ENCODE measurements around the gene HOXA9.

HOXA9 gene

DNA sequence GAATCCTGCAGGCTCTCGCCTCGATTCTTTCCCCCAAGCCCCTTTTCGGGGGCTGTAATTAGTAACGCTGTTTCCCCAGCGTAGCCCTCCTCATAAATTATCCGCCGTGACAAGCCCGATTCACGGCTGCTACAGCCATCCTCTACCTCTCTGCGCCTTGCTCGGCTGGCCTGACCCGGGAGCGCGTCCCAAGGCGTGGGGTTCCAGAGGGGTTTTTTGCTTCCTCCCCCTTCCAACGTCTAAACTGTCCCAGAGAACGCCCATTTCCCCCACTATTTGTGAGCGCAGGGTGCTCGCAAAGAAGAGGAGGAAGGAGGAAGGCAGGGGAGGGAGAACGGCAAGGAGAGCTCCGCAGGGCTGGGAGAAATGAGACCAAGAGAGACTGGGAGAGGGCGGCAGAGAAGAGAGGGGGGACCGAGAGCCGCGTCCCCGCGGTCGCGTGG lies 22.7 kb downstream of the HOXA9 start:
- DNase-seq (ENCODE audit: low read depth): no peak

DNA sequence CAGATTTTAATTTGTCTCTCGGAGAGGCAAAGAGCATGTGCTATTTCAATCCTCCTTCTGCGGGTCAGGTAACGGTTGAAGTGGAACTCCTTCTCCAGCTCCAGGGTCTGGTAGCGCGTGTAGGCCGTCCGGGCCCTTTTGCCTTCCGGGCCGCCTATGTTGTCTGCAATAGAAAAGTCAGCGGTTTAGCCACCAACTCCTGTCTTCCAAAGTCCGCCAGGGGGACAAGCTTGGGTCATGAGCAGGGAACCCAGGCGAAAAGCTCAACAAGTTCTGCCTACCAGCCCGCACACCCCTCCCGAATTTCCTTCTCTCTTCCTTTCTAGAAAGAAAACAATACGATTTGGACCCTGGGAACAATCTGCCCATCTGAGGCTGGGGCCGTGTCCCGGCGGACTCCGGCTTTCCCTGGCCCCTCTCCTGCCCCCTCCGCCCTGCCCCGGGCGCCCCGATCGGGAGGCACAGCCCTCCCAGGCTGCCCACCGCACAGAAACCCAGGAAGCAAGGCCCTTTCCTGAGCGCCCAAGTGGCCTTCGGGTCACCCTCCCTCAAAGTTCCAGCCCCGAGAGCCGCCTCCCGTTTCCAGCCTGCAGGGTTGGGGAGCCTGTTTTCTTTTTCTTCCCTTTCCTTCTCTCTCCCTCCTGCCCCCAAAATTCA lies 23.3 kb downstream of the HOXA9 start:
- no peak for DNase-seq (ENCODE audit: low read depth)

DNA sequence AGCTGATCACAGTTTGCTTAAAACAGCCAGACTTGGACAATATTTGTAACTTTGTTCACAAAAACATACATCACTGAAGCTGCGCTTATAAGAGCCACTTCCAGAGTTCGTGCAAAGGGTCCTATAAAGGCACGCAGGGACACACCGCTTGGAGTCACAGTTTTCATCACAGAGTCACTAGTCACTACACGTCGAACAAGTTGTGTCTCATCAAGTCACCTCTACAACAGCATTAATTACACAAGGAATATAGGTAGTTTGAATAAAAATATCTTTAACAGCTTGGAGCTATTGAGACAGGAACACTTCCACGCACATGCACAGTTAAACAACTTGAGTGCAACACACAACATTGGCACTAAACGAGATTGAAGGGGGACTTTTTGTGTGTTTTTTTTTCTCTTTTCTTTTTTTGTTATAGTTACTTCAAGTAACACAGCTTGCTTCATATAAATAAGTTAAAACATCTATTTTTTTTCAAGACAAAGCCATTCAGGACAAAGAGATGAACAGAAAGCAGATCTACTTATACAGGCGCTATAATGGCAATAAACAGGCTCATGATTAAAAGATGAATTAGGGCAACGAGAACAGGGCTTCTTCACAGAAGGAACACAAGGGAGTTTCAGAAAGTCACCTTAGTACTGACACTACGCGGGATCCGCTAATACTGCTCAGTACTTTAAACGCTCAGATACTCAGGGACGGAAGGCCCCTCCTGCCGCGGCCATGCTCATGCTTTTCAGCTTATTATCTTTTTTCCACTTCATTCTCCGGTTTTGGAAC lies 24.0 kb downstream of the HOXA9 start:
- no peak for DNase-seq (ENCODE audit: low read depth)

DNA sequence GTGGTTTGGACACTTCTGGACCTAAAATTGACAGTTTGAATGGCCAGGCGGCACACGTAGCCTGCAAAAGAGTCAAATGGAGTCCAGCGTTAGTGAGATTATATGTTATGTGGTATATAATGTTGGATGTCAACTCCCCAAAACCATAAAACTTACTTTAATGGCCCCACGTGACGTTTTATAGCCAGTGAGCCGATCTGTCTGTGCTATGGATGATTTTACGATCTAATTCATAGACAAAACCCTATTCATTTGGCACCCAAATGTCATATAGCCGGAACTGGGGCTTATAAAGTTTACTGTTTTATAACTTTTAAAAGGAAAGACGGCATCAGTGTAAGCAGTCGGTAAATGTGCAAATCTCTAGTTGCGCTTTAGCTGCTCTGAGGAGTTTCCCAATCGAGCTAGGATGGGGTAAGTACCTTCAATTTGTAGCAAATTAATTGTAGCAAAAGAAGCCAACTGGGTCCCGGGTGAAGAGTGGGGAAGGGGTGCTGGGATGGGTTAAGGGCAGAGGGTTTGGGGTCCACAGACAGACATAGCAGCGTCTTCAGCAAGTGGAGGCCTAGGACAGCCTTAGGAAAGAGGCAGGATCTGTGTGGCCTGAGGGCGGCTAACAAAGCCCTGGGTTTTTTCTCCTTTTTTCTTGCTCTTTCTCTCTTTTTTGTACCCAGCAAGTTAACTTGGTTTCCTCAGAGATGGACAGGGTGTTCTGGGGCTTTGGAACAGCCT lies 25.0 kb downstream of the HOXA9 start:
- no peak for DNase-seq (ENCODE audit: low read depth)

DNA sequence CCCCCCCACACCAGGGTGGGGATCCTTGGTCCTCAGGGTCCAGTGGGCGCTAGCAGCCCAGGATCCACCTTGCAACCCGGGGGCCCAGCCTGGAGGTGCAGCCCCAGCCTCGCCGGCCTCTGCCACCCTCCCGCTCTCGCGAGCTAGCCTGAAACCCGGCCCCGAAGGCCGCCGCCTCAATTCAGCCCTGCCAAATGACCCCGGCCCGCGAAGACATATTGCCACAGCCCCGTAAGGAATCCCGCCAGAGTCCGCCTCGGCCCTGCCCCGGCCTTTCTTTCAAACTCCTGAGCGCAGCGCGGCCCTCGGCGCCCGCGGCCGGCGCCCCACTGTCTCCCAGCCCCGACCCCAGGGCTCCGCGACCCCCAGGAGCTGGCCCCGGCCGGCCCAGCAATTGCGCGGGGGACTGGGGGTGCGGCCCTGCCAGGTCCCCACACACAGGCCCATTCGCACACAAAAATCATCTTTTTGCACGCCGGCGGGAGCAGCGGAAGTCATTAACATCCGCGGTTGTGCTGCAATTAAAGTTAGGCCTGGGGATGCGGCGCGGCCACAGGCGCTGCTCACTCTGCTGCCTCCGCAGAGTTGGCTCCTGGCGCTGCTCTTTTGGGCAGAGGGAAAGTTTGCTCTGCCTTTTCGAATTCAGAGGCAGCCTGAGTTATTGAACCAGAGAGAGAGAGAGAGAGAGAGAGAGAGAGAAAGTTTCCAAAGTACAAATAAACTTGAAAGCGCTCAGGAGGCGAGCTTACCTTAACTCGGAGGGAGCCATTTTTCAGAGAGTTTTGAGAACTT lies 25.8 kb downstream of the HOXA9 start:
- no peak for DNase-seq (ENCODE audit: low read depth)

DNA sequence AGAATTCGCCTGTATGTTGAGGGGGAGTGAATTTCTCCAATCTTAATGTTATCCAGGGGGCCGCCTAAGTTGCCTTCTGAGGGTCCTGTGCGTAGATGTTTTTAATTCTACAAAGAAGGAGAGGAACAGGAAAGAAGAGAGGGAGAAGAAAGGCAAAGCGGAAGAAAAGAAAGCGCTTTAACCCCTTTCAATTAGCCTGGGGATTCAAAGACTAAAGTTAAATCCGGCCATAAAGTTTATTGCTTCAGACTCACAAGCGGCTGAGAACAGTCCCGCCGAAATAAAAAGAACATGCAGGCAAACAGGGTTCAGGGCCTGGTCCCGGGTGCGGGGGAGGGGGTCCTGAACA lies 26.4 kb downstream of the HOXA9 start:
- DNase-seq (ENCODE audit: low read depth): no peak

DNA sequence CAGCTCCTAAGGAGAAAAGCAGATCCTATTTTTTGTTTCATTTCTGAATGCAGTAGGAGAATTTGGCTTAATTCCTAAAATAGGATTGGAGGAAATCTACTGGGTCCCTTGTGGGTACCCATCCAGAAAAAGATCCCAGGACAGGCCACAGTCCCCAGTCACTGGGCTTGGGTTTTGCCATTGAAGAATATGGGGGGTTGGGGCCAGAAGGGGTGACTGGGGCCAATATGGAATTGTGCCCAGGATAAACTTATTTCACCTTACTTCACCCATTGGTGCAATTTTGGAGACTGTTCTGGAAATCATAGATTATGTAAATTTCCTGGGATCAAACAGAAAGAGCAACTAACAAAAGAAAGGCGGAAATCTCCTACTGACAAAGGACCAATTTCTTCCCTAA lies 26.9 kb downstream of the HOXA9 start:
- no peak for DNase-seq (ENCODE audit: low read depth)

DNA sequence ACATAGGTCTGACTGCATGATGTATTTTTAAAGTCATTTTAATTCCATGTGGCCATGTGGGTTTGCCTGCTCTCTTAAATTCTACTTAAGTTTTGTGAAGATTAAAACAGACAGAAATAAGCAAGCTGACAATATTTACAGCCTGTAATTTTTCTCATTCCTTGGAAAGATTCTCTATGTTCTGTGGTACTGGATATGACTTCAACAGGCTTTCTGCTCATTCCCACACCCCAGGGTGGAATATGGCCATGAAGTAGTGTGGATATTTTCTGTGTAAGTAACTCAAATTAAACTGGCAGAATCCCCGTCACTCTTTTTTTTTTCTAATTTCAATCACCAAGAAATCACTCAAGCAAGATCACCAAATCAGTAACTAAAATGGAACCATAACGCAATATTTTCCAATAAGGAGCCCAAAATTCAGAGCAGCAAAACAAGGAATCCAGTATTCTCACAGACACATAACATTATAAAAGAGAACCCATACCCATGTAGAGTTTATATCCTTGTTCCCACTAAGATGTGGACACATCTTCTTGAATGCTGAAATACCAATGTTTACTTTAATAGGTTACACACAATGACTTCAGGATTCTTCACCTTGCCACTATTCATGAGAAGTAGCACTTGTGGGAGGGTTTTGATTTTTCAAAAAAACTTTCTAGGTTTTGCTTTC lies 27.6 kb downstream of the HOXA9 start:
- no peak for DNase-seq (ENCODE audit: low read depth)

DNA sequence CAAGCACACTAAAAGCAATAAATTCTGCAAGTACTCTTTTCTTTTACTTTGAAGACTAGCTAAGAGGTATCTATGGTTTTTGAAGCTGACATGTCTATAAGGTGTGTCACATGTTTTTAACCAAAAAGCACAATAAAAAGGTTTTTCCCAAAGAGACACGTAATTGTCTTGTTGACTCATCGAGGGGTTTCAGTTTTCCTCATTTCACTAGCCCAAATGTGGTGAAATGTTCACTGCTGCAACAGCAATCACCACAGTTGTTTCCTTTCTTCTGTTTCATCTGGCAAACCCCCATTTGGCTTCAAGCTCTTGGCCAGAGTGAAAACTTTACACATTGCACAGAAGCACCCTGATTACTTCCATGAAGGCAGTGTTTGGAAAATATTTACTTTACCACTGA lies 30.9 kb downstream of the HOXA9 start:
- no peak for DNase-seq (ENCODE audit: low read depth)

DNA sequence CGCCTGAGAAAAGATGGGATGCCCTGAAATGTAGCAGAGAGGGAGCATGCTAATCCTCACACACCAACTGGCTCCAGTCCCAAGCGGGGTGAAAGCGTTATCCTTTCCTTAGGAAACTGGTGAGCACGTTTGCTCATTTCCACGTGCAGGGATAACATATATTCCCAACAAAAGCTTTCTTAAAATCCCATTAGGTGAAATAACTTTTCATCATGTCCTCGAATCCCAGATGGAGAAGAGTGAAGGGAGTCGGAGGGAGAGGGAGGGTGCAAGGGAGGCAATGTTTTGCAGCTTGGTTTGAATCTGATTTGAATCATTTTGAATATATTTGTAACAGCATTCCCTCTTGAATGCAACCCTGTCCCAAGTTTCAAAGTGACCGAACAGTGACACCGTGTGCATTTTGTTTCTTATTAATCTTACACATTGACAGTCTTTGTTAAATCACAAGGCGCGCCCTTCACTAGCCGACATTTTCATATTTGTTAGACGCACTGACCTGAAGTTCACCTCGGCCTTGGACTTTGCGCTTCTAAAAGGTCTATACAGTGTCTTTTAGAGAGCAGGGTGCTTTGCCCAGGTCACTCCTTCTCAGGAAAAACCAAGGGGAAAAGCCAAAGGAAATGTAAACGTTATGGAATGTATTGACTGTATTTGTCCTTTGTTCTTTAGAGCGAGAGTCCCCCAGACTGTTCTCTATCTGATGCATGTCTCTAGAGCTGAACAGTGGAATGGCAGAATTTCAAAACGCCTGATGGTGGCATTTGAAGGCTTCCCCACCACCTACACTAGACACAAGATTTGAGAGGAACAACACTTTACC lies 31.7 kb downstream of the HOXA9 start:
- no peak for DNase-seq (ENCODE audit: low read depth)

DNA sequence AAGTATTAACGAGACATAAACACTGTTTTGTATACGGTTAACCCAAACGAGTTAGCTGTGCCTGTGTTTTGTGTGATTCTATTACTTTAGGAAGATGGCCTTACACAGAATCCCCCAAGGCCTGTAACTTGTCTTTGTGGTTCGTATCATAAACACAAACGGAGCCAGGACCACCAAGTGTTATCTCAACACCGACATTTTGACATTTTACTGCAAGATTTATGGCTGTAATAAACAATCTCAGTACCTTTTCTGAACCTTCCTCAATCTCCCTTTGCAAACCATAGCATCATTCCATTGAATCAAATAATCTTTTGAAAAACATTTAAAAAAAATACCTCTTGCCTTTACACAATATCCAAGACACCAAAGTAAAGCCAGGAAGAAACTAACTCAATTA lies 32.4 kb downstream of the HOXA9 start:
- no peak for DNase-seq (ENCODE audit: low read depth)

DNA sequence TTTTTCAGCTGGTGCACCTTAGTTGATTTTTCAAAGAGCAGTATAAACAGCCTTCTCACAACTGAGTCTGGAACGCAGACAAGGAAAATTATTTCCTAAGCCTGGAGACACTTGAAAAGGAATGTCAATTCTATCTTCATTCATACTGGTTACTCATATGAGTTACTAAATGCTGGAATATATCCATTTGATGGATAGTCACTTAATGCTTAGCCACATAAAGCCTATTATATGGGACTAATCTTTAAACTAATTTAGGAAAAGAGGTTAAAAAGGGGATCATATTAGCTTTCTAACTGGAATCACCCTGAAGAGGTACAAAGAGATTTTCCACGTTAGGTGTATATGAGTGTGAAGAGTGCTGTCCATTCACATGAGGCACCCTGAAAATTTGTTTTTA lies 33.1 kb downstream of the HOXA9 start:
- no peak for DNase-seq (ENCODE audit: low read depth)

DNA sequence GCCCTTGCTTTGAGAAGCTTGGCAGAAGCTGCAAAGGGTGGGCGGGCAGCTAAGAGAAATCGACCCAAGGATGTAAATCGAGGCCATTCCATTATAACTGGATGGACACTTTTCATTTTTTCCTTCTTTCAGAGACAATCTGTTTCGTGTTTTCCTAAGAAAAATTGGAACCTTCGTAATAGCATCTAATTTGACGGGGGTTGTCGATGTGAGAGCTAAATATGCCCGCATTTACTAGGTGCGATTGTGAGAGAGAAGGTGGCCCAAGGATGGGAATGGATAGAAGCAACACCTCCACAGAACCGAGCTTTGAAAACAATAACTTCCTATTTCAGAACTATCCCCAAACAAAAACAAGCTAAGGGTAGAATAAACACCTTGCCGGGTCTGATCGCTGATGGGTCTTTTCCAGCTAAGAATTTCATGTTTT lies 33.9 kb downstream of the HOXA9 start:
- no peak for DNase-seq (ENCODE audit: low read depth)

DNA sequence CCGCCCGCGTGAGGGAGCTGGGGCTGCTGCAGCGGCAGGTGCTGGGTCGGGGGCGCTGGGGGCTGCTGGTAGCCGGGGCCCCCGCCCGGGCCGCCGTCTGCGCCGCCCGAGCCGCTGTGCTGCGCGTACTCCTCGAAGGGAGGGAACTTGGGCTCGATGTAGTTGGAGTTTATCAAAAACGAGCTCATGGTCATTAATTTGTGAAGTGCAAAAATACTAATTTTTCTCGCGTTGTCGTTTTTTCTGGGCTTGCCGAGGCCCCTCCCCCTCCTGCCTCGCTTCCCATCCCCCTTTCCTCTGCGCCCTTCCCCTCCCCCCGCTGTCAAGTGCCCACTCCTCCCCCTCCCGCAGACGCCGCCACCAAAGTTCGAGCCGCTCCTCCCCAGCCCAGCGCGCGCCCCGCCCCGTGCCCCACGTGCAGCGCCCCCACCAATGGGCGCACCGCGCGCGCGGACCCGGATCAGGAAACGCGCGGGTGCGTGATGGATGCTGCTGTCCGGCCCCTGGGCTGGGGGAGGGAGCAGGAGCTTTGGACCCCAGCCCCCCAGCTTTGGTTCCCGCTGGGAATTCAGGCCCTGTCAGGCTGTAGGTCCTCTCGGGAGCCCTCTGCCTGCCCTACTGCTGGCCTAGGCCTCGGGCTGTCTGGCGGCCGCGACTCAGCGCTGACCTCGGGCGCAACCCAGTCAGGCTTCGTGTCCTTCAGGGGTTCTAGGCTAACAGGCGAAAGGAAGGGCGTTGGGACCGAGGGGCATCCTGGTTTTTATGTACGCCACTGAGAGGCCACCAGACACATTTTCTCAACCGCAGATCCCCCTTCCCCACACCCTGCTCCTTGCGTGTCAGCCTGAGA lies 34.6 kb downstream of the HOXA9 start, which contains the start of gene HOXA4:
TSS of gene HOXA4 (minus strand) at position 218 of the 850 bp plus-strand sequence. CDS start at position 194, 24 bp downstream.
- DNase-seq (ENCODE audit: low read depth): no peak

DNA sequence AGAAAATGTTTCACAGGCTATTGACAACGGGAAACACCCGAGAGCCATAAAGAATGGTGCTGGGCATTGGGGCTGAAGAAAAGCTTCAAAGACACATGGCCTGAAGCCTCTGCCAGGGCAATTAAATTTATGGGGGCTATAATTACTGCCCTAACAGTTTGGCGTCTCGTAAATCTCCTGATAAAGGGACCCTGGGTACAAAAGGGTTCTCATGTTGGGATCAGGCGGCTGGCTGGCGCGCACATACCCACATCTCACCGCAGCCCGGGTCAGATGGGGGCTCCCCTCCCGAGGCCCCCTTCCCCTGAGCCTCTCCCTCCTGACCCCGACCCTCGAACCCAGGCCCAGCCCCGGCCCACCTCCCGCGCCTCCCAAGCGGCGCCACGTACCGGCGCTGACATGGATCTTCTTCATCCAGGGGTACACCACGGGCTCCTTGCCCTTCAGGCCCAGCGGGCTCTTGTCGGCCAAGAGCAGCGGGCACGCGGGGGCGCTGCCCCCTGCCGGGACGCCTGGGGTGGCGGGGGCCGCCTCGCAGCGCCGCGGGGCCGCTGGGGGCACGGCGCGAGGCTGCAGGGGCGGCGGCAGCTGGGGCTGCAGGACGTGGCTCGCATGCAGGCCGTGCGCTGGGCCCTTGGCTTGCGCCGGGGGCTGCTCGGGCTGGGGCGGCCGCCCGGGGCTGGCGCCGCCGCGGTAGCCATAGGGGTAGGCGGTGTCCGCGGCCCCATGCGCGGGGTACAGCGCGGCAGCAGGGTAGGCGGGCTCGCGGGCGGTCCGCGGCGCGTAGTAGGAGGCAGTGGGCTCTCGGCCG lies 35.4 kb downstream of the HOXA9 start:
- DNase-seq (ENCODE audit: low read depth): no peak

DNA sequence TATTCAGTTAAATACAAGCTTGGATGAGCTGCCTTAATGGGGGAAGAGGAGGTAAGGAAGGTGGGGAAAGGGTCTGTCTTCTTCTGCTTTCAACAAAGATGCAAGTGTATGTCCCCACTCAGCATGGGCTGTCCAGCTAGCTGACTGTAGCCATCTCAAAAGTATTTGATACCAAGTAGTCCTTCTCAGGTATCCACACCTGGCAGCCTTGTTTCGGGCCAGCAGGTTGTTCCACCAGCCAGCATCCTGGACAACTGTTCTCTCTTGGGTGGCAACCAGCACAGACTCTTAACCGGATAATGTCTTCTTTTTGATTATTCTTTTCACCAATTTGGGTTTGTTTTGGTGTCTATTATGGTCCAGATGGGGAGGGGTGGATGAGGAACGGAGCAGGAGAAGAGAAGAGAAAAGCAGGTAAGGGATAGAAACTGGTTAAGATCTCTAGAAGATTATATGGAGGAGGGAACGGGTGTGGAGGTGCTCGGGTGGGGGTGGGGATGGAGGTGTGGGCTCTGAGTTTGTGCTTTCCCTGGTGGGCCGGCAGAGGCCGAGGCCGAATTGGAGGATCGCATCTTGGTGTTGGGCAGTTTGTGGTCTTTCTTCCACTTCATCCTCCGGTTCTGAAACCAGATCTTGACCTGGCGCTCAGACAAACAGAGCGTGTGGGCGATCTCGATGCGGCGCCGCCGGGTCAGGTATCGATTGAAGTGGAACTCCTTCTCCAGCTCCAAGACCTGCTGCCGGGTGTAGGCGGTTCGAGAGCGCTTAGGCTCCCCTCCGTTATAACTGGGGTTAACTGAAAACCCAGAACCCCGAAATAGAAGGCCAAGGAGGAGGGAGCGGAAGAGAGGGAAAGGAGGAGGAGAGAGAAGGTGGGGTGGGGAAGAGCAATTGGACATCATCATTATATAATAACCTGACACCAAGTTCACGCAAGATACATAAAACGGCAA lies 36.3 kb downstream of the HOXA9 start:
- DNase-seq (ENCODE audit: low read depth): no peak

DNA sequence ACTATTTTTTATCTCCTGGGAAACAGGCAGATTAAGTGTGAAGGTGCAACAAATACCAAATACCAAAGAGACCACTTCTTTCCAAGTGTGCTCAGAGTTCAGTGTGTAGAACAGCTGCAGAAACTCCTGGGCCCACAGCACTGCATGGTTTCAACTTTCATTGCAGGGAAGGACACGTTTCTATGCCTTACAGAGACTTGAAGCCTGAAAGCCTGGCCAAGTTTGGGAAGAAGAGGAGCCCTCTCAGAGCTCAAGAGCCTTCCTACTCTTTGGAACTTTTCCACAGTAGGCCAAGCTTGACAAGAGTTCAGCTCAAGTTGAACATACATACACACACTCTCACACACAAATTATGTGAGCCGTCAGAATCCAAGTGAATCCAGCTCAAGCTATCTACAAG lies 37.3 kb downstream of the HOXA9 start:
- DNase-seq (ENCODE audit: low read depth): no peak
